Measurements from ENCODE around the gene C20orf141. TPM values are rescaled to one million over a fixed set of nuclear protein-coding genes. Genes with fewer than 3 reads are reported as not detected.

C20orf141 gene
- total RNA-seq, 2 donors from 2014 or later = 4.4 TPM; not detected in 1

DNA sequence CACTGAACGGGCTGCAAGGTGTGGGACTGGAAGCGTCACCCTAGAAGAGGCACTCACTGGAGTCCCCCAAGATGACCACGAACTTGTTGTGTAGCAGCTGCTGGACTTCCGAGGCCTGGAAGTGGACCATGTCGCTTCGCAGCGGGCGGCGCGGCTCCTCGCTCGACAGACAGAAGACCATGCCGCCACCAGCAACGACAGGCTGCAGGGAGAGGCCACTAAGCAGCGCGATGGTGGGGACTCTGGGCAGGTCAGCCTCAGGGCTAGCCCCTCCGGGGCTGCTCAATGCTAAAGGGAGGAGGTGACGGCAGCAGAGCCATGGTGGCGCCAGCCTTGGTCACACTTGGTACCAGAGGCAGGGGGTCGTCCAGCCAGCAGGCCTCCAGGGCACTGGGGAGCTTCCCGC, 24.9 kb downstream of the C20orf141 start:
- no peak for TF ChIP-seq POLR2A (IDR thresholded peaks at IDR 0.05)
- no peak for TF ChIP-seq CTCF (IDR thresholded peaks at IDR 0.05)
- TF ChIP-seq POLR2AphosphoS5 (IDR thresholded peaks at IDR 0.05) = no peak
- no peaks in the 10 kb centered on the region for H3K36me3 ChIP-seq

GRCh38 chr20:2840138-2840966, 25.6 kb downstream of the C20orf141 start, which contains the start of the genes PCED1A and VPS16:
TSS of gene PCED1A (minus strand) at chr20:2840655. CDS start at chr20:2839912, 743 bp downstream.
TSS of gene VPS16 (plus strand) at chr20:2840745. CDS start at chr20:2840775, 30 bp downstream.
- Histone ChIP-seq H3K36me3 (no peaks in the 10 kb centered on the region), H3K4me1 (replicated peaks) (peaks cover 3% of the 10 kb centered on the region), H3K4me3 (peak within 1 kb of the TSS; percentile 70 to 98), H3K27me3 (replicated peaks; ENCODE audit: insufficient read depth) (no peaks in the 10 kb centered on the region), H3K27ac (peak within 1 kb of the TSS; percentile 80 to 90), H3K9me3 (no peaks in the 10 kb centered on the region)
- peak; percentile 81 for TF ChIP-seq POLR2AphosphoS5 (IDR thresholded peaks at IDR 0.05)
- TF ChIP-seq POLR2A (IDR thresholded peaks at IDR 0.05) = peak; percentile 46
- TF ChIP-seq CTCF (IDR thresholded peaks at IDR 0.05) = no peak
- 2% methylated on average over 75 of the region's 98 CpGs for WGBS
- peak; percentile 80 for DNase-seq (ENCODE audit: low spot score)
- intact Hi-C loops (cut with DNase I) = loop anchor here (10.0 kb wide), 1 partner anchor 146 kb away; the partner anchor contains the start of gene EBF4

More for the DNA sequence above, 24.9 kb downstream of the C20orf141 start:
- DNase-seq (ENCODE audit: low spot score) = no peak
- intact Hi-C loops (cut with DNase I) = loop anchor here (10.0 kb wide), 1 partner anchor 145 kb away; the partner anchor contains the start of gene EBF4
- no peaks in the 10 kb centered on the region for H3K27me3 ChIP-seq (replicated peaks; ENCODE audit: insufficient read depth)
- no peaks in the 10 kb centered on the region for H3K9me3 ChIP-seq
- H3K27ac ChIP-seq = peak overlapping the region in 1 of 2 donors; percentile 80
- peaks cover 3% of the 10 kb centered on the region for H3K4me1 ChIP-seq (replicated peaks)
- H3K4me3 ChIP-seq = peak overlapping the region; percentile 70 to 98
- 79% methylated on average over 13 of the region's 21 CpGs for WGBS

GRCh38 chr20:2840967-2841531, 26.3 kb downstream of the C20orf141 start:
- TF ChIP-seq POLR2A (IDR thresholded peaks at IDR 0.05) (no peak), CTCF (IDR thresholded peaks at IDR 0.05) (no peak), POLR2AphosphoS5 (IDR thresholded peaks at IDR 0.05) (no peak)
- H3K9me3 ChIP-seq = no peaks in the 10 kb centered on the region
- no peaks in the 10 kb centered on the region for H3K36me3 ChIP-seq
- H3K27ac ChIP-seq = peak overlapping the region; percentile 80 to 90
- DNase-seq (ENCODE audit: low spot score) = peak; percentile 16
- 6% methylated on average over 33 of the region's 33 CpGs for WGBS
- peaks cover 3% of the 10 kb centered on the region for H3K4me1 ChIP-seq (replicated peaks)
- peak overlapping the region; percentile 70 to 98 for H3K4me3 ChIP-seq
- no peaks in the 10 kb centered on the region for H3K27me3 ChIP-seq (replicated peaks; ENCODE audit: insufficient read depth)
- intact Hi-C loops (cut with DNase I) = loop anchor here (10.0 kb wide), 1 partner anchor 146 kb away; the partner anchor contains the start of gene EBF4

DNA sequence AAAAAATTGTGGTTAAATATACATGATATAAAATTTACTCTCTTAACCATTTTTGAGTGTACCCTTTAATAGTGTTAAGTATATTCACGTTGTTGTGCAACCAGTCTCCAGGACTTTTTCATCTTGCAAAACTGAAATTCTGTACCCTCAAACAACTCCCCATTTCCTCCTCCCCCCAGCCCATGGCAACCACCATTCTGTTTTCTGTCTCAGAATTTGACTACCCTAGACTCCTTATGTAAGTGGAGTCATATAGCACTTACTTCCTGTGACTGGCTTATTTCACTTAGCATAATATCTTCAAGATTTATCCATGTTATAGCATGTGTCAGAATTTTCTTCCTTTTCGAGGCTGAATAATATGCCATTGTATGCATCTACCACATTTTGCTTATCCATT, 30.8 kb downstream of the C20orf141 start:
- TF ChIP-seq CTCF (IDR thresholded peaks at IDR 0.05) (no peak), POLR2AphosphoS5 (IDR thresholded peaks at IDR 0.05) (no peak), POLR2A (IDR thresholded peaks at IDR 0.05) (no peak)
- Histone ChIP-seq H3K9me3 (no peaks in the 10 kb centered on the region), H3K27ac (no peak overlapping the region), H3K4me3 (no peak overlapping the region), H3K4me1 (replicated peaks) (no peaks in the 10 kb centered on the region), H3K27me3 (replicated peaks; ENCODE audit: insufficient read depth) (no peaks in the 10 kb centered on the region), H3K36me3 (no peaks in the 10 kb centered on the region)
- WGBS = 86% methylated on average over 2 of the region's 2 CpGs
- no peak for DNase-seq (ENCODE audit: low spot score)
- intact Hi-C loops (cut with DNase I) = loop anchor here (10.0 kb wide), 1 partner anchor 151 kb away; the partner anchor contains the start of gene EBF4
